SH-SY5Y (cell line): ENCODE measurements around the gene FAM20A.

Source experiments
- GATA2 ChIP-seq: IDR thresholded peaks from 2 replicates; pipeline ENCODE4 v1.6.1; 2011; ENCODE audit warnings: mild to moderate bottlenecking, low read depth, low read length
- GATA3 ChIP-seq: IDR thresholded peaks from 2 replicates; pipeline ENCODE4 v1.6.1; 2011; ENCODE audit warnings: low read depth, mild to moderate bottlenecking, low read length, moderate library complexity

GRCh38 chr17:68509141-68510057 lies 91.8 kb downstream of the FAM20A start:
- TF ChIP-seq GATA2 (no peak), GATA3 (no peak)
